ENCODE data around the gene PCDHB5. TPM values are rescaled to one million over a fixed set of nuclear protein-coding genes. Genes with fewer than 3 reads are reported as not detected.
"Not testable (repeated sequence)": the region's sequence is repeated elsewhere in the genome, so short reads cannot be mapped to it uniquely, and the experiment has no call there.

The PCDHB5 gene
- total RNA-seq, 2 donors from 2014 or later = 0.10 to 0.66 TPM

DNA sequence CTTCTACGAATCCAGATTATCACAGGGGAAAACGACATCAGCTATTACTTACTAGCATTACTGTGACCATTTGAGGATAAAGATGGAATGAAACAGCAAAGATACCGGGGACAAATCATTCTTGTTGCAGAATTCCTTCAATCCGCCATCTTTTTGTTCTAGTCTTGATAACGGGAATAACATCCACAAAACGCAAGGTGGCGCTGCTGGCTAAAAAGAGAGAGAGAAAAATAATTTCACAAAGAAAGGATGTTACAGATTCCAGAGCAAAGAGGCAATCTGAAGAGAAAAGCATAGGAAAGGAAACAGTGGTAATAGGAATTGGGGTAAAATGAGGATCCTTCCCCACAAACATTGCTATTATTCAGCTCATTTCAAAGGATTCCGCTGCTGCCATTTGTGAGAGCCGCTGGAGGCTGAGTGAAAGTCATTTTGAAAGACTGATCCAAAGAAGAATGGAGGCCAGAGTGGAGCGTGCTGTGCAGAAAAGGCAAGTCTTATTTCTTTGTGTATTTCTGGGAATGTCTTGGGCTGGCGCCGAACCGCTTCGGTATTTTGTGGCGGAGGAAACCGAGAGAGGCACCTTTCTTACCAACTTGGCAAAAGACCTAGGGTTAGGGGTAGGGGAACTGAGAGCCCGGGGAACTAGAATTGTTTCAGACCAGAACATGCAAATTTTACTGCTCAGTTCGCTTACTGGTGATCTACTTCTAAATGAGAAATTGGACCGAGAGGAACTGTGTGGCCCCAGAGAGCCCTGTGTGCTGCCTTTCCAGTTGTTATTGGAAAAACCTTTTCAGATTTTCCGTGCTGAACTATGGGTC lies 37.6 kb downstream of the PCDHB5 start, which contains the start of gene PCDHB7:
Gene PCDHB7 (plus strand): TSS at position 264 of the 824 bp plus-strand sequence. CDS start 192 bp downstream, at position 456.
- no peak within 1 kb of the TSS for H3K4me3 ChIP-seq

DNA sequence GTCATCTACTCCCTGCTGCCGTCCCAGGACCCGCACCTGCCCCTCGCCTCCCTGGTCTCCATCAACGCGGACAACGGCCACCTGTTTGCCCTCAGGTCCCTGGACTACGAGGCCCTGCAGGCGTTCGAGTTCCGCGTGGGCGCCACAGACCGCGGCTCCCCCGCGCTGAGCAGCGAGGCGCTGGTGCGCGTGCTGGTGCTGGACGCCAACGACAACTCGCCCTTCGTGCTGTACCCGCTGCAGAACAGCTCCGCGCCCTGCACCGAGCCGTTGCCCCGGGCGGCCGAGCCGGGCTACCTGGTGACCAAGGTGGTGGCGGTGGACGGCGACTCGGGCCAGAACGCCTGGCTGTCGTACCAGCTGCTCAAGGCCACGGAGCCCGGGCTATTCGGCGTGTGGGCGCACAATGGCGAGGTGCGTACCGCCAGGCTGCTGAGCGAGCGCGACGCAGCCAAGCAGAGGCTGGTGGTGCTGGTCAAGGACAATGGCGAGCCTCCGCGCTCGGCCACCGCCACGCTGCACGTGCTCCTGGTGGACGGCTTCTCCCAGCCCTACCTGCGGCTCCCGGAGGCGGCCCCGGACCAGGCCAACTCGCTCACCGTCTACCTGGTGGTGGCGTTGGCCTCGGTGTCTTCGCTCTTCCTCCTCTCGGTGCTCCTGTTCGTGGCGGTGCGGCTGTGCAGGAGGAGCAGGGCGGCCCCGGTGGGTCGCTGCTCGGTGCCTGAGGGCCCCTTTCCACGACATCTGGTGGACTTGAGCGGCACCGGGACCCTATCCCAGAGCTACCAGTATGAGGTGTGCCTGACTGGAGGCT lies 39.5 kb downstream of the PCDHB5 start:
- H3K4me1 ChIP-seq = not testable (repeated sequence)

More for the DNA sequence above, 37.6 kb downstream of the PCDHB5 start, which contains the start of gene PCDHB7:
- intact Hi-C loops (cut with DNase I) = no loop called here
- no peak for DNase-seq
- H3K9me3 ChIP-seq = no peaks in the 10 kb centered on the region
- H3K9ac ChIP-seq (ENCODE audit: low read depth in 2 of 2, low read length in 2 of 2) = no peak within 1 kb of the TSS
- no peak for TF ChIP-seq CTCF (IDR thresholded peaks at IDR 0.05)
- H3K27me3 ChIP-seq = no peaks in the 10 kb centered on the region
- no peaks in the 10 kb centered on the region for H3K4me1 ChIP-seq
- no peaks in the 10 kb centered on the region for H3K36me3 ChIP-seq
- no peak within 1 kb of the TSS for H3K27ac ChIP-seq

GRCh38 chr5:141175933-141176332 lies 40.9 kb downstream of the PCDHB5 start:
- H3K36me3 ChIP-seq = no peaks in the 10 kb centered on the region
- no peak overlapping the region for H3K4me3 ChIP-seq
- no peak overlapping the region for H3K27ac ChIP-seq
- H3K27me3 ChIP-seq = no peaks in the 10 kb centered on the region
- H3K4me1 ChIP-seq = no peaks in the 10 kb centered on the region
- intact Hi-C loops (cut with DNase I) = no loop called here
- no peak for TF ChIP-seq CTCF (IDR thresholded peaks at IDR 0.05)
- H3K9me3 ChIP-seq = no peaks in the 10 kb centered on the region
- H3K9ac ChIP-seq (ENCODE audit: low read depth in 2 of 2, low read length in 2 of 2) = no peak overlapping the region
- DNase-seq = no peak

More for the DNA sequence above, 39.5 kb downstream of the PCDHB5 start:
- H3K4me3 ChIP-seq; intact Hi-C loops (cut with DNase I); H3K36me3 ChIP-seq; H3K9me3 ChIP-seq; DNase-seq; H3K9ac ChIP-seq (ENCODE audit: low read depth in 2 of 2, low read length in 2 of 2); H3K27me3 ChIP-seq; H3K27ac ChIP-seq: not testable (repeated sequence)

GRCh38 chr5:141177577-141178191 lies 42.7 kb downstream of the PCDHB5 start, which contains the start of gene PCDHB8:
PCDHB8 (plus strand) TSS chr5:141177790; CDS start chr5:141178035, 245 bp downstream.
- intact Hi-C loops (cut with DNase I); H3K36me3 ChIP-seq: not testable (repeated sequence)

DNA sequence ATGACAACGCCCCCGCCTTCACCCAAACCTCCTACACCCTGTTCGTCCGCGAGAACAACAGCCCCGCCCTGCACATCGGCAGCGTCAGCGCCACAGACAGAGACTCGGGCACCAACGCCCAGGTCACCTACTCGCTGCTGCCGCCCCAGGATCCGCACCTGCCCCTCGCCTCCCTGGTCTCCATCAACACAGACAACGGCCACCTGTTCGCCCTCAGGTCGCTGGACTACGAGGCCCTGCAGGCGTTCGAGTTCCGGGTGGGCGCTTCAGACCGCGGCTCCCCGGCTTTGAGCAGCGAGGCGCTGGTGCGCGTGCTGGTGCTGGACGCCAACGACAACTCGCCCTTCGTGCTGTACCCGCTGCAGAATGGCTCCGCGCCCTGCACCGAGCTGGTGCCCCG lies 44.4 kb downstream of the PCDHB5 start:
- H3K27me3 ChIP-seq; H3K36me3 ChIP-seq; H3K9ac ChIP-seq (ENCODE audit: low read depth in 2 of 2, low read length in 2 of 2); H3K4me1 ChIP-seq; intact Hi-C loops (cut with DNase I); H3K27ac ChIP-seq; H3K9me3 ChIP-seq; DNase-seq; H3K4me3 ChIP-seq: not testable (repeated sequence)

More at GRCh38 chr5:141177577-141178191, 42.7 kb downstream of the PCDHB5 start, which contains the start of gene PCDHB8:
- H3K9me3 ChIP-seq; DNase-seq; H3K27me3 ChIP-seq; H3K4me1 ChIP-seq; H3K4me3 ChIP-seq; H3K9ac ChIP-seq (ENCODE audit: low read depth in 2 of 2, low read length in 2 of 2); H3K27ac ChIP-seq: not testable (repeated sequence)

GRCh38 chr5:141179876-141180275 lies 44.9 kb downstream of the PCDHB5 start:
- DNase-seq; H3K36me3 ChIP-seq; H3K9me3 ChIP-seq; H3K4me1 ChIP-seq; H3K27ac ChIP-seq; H3K27me3 ChIP-seq; intact Hi-C loops (cut with DNase I); H3K4me3 ChIP-seq; H3K9ac ChIP-seq (ENCODE audit: low read depth in 2 of 2, low read length in 2 of 2): not testable (repeated sequence)

GRCh38 chr5:141180313-141180712 lies 45.3 kb downstream of the PCDHB5 start:
- H3K9me3 ChIP-seq = no peaks in the 10 kb centered on the region
- H3K36me3 ChIP-seq = no peaks in the 10 kb centered on the region
- no peak overlapping the region for H3K4me3 ChIP-seq
- intact Hi-C loops (cut with DNase I) = no loop called here
- no peak for TF ChIP-seq CTCF (IDR thresholded peaks at IDR 0.05)
- no peaks in the 10 kb centered on the region for H3K27me3 ChIP-seq
- no peak for DNase-seq
- H3K9ac ChIP-seq (ENCODE audit: low read depth in 2 of 2, low read length in 2 of 2) = no peak overlapping the region
- no peak overlapping the region for H3K27ac ChIP-seq
- H3K4me1 ChIP-seq = no peaks in the 10 kb centered on the region

All from colonic mucosa (tissue), 4 donors.